Fibroblast of skin of left biceps (primary cell): ENCODE results near the gene DOCK11.
"Not testable (repeated sequence)": the region's sequence is repeated elsewhere in the genome, so short reads cannot be mapped to it uniquely, and the experiment has no call there.

Experiments used
- DNase-seq, 2 experiments: peaks; one replicate each; pipeline ENCODE4 v3.0.0-alpha.2; 2013; ENCODE audit warnings: low read depth in 2 of 2

The DOCK11 gene

GRCh38 chrX:118570209-118570608 is 74.6 kb downstream of the DOCK11 start:
- no peak for DNase-seq

GRCh38 chrX:118571836-118572235 is 76.2 kb downstream of the DOCK11 start:
- DNase-seq = no peak

GRCh38 chrX:118574666-118575065 is 79.1 kb downstream of the DOCK11 start:
- no peak for DNase-seq

- no peak for DNase-seq
Observed at GRCh38 chrX:118577041-118577440, 81.4 kb downstream of the DOCK11 start.

- DNase-seq = no peak
Observed at GRCh38 chrX:118579417-118579816, 83.8 kb downstream of the DOCK11 start.

- DNase-seq = not testable (repeated sequence)
Observed at GRCh38 chrX:118582926-118583325, 87.3 kb downstream of the DOCK11 start.

GRCh38 chrX:118583781-118584180 is 88.2 kb downstream of the DOCK11 start:
- no peak for DNase-seq

GRCh38 chrX:118585296-118585695 is 89.7 kb downstream of the DOCK11 start:
- DNase-seq = no peak

- not testable (repeated sequence) for DNase-seq
Observed at GRCh38 chrX:118586206-118586605, 90.6 kb downstream of the DOCK11 start.

GRCh38 chrX:118588715-118589114 is 93.1 kb downstream of the DOCK11 start:
- no peak for DNase-seq

- DNase-seq = no peak
Observed at GRCh38 chrX:118589227-118589626, 93.6 kb downstream of the DOCK11 start.

- no peak for DNase-seq
Observed at GRCh38 chrX:118593407-118593806, 97.8 kb downstream of the DOCK11 start.

GRCh38 chrX:118594697-118595420 is 99.2 kb downstream of the DOCK11 start:
- no peak for DNase-seq

GRCh38 chrX:118595501-118596042 is 100.0 kb downstream of the DOCK11 start:
- no peak for DNase-seq

- no peak for DNase-seq
Observed at GRCh38 chrX:118596390-118596789, 100.8 kb downstream of the DOCK11 start.

- peak; percentile 14 to 16 for DNase-seq
Observed at GRCh38 chrX:118603981-118604380, 108.4 kb downstream of the DOCK11 start.

GRCh38 chrX:118612290-118612689 is 116.7 kb downstream of the DOCK11 start:
- no peak for DNase-seq

- DNase-seq = no peak
Observed at GRCh38 chrX:118614150-118614549, 118.5 kb downstream of the DOCK11 start.

GRCh38 chrX:118615141-118615540 is 119.5 kb downstream of the DOCK11 start:
- no peak for DNase-seq

- DNase-seq = no peak
Observed at GRCh38 chrX:118621081-118621759, 125.6 kb downstream of the DOCK11 start.

GRCh38 chrX:118623062-118623461 is 127.4 kb downstream of the DOCK11 start:
- no peak for DNase-seq

- DNase-seq = no peak
Observed at GRCh38 chrX:118626346-118626745, 130.7 kb downstream of the DOCK11 start.
